Omental fat pad (tissue), 4 donors: ENCODE data around the gene SMIM28. TPM values are rescaled to one million over a fixed set of nuclear protein-coding genes. Genes with fewer than 3 reads are reported as not detected.

ENCODE experiments used
- ATAC-seq: fragments of 150-250 bp; one replicate; pipeline ENCODE4 v1.9.1; 2016; ENCODE audit warnings: mild to moderate bottlenecking, moderate library complexity; ENCODE audit not compliant: low FRiP score
- DNase-seq: peaks from one replicate; pipeline ENCODE4 v3.0.0-alpha.2; 2019; ENCODE audit warnings: low spot score
- total RNA-seq, 4 donors: library from RNA; depleted of rRNA; stranded (reverse); fragments of >200 nt; gene quantifications; one replicate each; pipeline ENCODE4 v1.1.0, GENCODE V29; 2016
- TF ChIP-seq, protein P1 (sequence below), 3 donors: fragments of 450-650 bp; IDR thresholded peaks; one replicate each; pipeline ENCODE4 v1.5.1; 2016 to 2017; ENCODE audit warnings: antibody characterized with exemption in 3 of 3, mild to moderate bottlenecking in 3 of 3, moderate library complexity in 2 of 3

The SMIM28 gene
- total RNA-seq, 4 donors from 2014 or later, result not detected

GRCh38 chr6:138382498-138383265 lies 5.0 kb downstream of the SMIM28 start:
- TF ChIP-seq, protein P1, sequence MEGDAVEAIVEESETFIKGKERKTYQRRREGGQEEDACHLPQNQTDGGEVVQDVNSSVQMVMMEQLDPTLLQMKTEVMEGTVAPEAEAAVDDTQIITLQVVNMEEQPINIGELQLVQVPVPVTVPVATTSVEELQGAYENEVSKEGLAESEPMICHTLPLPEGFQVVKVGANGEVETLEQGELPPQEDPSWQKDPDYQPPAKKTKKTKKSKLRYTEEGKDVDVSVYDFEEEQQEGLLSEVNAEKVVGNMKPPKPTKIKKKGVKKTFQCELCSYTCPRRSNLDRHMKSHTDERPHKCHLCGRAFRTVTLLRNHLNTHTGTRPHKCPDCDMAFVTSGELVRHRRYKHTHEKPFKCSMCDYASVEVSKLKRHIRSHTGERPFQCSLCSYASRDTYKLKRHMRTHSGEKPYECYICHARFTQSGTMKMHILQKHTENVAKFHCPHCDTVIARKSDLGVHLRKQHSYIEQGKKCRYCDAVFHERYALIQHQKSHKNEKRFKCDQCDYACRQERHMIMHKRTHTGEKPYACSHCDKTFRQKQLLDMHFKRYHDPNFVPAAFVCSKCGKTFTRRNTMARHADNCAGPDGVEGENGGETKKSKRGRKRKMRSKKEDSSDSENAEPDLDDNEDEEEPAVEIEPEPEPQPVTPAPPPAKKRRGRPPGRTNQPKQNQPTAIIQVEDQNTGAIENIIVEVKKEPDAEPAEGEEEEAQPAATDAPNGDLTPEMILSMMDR (IDR thresholded peaks at IDR 0.05), result no peak
- ATAC-seq, result no peak
- DNase-seq, result no peak

DNA sequence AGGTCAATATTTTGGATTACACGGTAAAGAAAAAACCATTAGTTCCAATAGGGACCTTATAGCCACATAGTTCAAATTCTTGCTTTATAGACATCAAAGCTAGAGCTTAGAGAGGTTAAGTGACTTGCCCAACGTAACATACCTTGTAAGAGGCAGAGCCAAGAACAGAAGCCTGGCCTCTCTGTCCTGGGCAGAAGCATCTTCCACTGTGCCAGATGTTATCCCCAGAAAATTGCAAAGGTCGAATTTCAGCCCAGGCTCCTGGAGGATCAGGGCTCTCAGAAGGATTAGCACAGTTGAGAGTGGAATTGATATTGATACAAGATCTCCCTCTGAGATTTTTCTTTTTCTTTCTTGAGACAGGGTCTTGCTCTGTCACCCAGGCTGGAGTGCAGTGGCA lies 6.1 kb downstream of the SMIM28 start:
- DNase-seq (no peak), ATAC-seq (no peak)
- TF ChIP-seq, protein P1 (IDR thresholded peaks at IDR 0.05), result no peak

GRCh38 chr6:138386897-138387296 lies 9.2 kb downstream of the SMIM28 start:
- TF ChIP-seq, protein P1 (IDR thresholded peaks at IDR 0.05), result no peak
- DNase-seq (no peak), ATAC-seq (no peak)

DNA sequence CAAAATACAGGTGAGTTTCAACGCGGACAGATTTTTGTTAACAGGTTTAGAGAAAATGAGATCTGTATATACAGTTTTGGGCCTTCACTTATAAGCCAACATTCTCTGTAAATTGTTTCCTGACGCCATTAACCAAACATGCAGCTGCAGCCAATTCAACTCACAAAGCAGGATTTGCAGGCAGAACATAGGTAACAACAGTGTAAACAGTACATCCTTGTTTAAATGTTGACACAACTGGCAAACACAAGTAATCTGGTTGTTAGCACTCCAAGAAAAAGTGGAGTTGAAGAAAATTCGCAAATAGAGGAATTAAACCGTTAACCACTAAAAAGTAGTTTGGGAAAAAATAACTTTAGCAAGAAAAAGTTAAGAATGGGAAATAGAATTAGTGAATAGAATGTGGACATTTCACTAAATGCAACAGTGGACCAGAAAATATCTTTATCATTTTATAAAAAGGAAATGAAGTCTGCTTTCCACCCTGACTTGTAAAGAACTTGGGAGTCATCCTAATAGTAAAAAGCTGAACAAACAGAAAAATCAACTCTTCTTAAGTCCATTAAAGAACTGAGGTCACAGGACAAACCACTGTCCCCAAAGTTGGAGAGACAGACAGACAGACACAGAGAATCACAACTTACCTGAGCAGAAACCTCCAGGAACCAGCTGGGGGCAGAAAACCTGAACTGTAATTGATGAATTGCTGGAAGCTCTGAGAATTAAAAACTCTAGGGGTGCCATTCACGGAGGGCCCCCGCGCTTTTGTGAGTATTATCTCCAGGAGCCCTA lies 10.1 kb downstream of the SMIM28 start:
- TF ChIP-seq, protein P1 (IDR thresholded peaks at IDR 0.05), result no peak
- DNase-seq (no peak), ATAC-seq (no peak)

DNA sequence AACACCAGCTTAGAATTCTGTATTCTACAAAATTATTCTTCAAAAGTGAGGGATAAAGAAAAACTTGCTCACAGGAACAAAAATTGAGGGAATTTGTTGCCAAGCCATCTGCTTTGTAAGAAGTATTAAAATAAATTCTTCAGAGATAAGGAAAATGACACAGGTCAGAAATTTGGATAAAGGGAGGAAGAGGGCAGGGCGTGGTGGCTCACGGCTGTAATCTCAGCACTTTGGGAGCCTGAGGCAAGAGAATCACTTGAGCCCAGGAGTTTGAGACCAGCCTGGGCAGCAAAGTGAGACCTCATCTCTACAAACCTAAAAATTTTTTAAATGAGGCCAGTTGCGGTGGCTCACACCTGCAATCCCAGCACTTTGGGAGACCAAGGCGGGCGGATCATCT lies 11.8 kb downstream of the SMIM28 start:
- TF ChIP-seq, protein P1 (IDR thresholded peaks at IDR 0.05), result no peak
- no peak for DNase-seq

DNA sequence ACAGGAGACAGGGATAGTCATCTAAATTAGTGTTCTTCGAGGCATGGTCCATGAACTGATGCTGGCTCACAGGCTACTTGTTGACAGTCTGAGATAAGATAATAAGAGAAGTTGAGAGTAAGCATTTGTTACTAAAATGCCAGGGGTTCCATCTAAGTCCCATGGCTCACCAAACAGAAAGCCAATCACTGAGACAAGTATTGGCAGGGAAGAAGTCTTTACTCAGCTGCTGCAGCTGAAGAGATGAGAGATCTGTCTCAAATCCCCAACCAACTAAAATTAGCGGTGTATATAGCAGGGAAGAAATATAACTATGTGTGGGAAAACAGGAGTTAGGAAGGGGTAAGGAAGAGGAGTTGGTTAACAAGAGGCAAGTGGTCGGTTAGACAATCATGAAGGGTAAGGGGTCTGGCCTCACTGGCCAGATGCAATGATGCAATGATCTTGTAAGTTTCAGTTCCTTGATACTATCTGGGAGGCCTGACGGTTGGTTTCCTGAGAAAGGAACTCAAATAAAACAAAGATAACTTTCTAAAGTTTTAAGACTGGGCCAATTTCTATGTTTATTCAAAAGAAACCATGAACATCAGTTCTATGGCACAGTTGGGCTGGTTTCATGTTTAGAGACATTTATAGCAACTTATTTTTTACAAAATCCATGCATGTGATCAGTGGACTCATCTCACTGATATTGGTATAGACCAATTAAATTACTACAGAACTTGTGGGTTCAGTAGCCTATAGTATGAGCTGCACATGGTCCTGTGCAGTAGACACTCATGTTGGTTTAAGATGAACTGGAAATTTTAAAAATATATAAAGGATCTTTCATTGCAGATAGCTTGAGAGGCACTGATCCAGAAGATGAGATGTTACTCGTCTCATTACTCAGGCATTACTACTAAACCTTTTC lies 16.4 kb downstream of the SMIM28 start:
- ATAC-seq (no peak), DNase-seq (no peak)
- TF ChIP-seq, protein P1 (IDR thresholded peaks at IDR 0.05), result no peak

More for the DNA sequence above, 11.8 kb downstream of the SMIM28 start:
- ATAC-seq, result no peak
